ENCODE measurements around the gene DMBT1.

Gene DMBT1

GRCh38 chr10:122624546-122624945, 64.0 kb downstream of the DMBT1 start:
- DNase-seq (ENCODE audit: low read depth) = no peak
- H3K4me3 ChIP-seq (replicated peaks; ENCODE audit: low read depth, low read length) = no peak overlapping the region

GRCh38 chr10:122630526-122630925, 70.0 kb downstream of the DMBT1 start:
- no peak for TF ChIP-seq CTCF (IDR thresholded peaks at IDR 0.05; ENCODE audit: low read length, missing control alignments)
- DNase-seq (ENCODE audit: low read depth) = no peak
- no peak overlapping the region for H3K4me3 ChIP-seq (replicated peaks; ENCODE audit: low read depth, low read length)

More at GRCh38 chr10:122624546-122624945, 64.0 kb downstream of the DMBT1 start:
- no peak for TF ChIP-seq CTCF (IDR thresholded peaks at IDR 0.05; ENCODE audit: low read length, missing control alignments)

GRCh38 chr10:122632031-122632430, 71.5 kb downstream of the DMBT1 start:
- TF ChIP-seq CTCF (IDR thresholded peaks at IDR 0.05; ENCODE audit: low read length, missing control alignments) = no peak
- no peak overlapping the region for H3K4me3 ChIP-seq (replicated peaks; ENCODE audit: low read depth, low read length)
- no peak for DNase-seq (ENCODE audit: low read depth)

- no peak for TF ChIP-seq CTCF (IDR thresholded peaks at IDR 0.05; ENCODE audit: low read length, missing control alignments)
- no peak overlapping the region for H3K4me3 ChIP-seq (replicated peaks; ENCODE audit: low read depth, low read length)
- DNase-seq (ENCODE audit: low read depth) = no peak
Observed at GRCh38 chr10:122632576-122632975, 72.0 kb downstream of the DMBT1 start.

- DNase-seq (ENCODE audit: low read depth) = no peak
- H3K4me3 ChIP-seq (replicated peaks; ENCODE audit: low read depth, low read length) = no peak overlapping the region
- TF ChIP-seq CTCF (IDR thresholded peaks at IDR 0.05; ENCODE audit: low read length, missing control alignments) = no peak
Observed at GRCh38 chr10:122636953-122637352, 76.4 kb downstream of the DMBT1 start.

- DNase-seq (ENCODE audit: low read depth) = no peak
- TF ChIP-seq CTCF (IDR thresholded peaks at IDR 0.05; ENCODE audit: low read length, missing control alignments) = no peak
- H3K4me3 ChIP-seq (replicated peaks; ENCODE audit: low read depth, low read length) = no peak overlapping the region
Observed at GRCh38 chr10:122637376-122637775, 76.8 kb downstream of the DMBT1 start.

- DNase-seq (ENCODE audit: low read depth) = no peak
- H3K4me3 ChIP-seq (replicated peaks; ENCODE audit: low read depth, low read length) = no peak overlapping the region
- no peak for TF ChIP-seq CTCF (IDR thresholded peaks at IDR 0.05; ENCODE audit: low read length, missing control alignments)
Observed at GRCh38 chr10:122638106-122638505, 77.6 kb downstream of the DMBT1 start.
